GM21381 (cell line): ENCODE results near the gene UCHL1.
A peak's percentile ranks its signal among the peaks of the same experiment; 100 is the strongest.

Experiments
- ATAC-seq: cut with Tn5 transposase; IDR thresholded peaks from one replicate; pipeline ENCODE4 v1.9.1; 2021; ENCODE audit warnings: mild to moderate bottlenecking, moderate library complexity; ENCODE audit not compliant: unreplicated experiment

The UCHL1 gene

GRCh38 chr4:41256740-41257256 lies at the start of gene UCHL1:
Gene UCHL1 (plus strand): TSS chr4:41256928. CDS start chr4:41256977, 49 bp downstream.
- ATAC-seq: no peak

DNA sequence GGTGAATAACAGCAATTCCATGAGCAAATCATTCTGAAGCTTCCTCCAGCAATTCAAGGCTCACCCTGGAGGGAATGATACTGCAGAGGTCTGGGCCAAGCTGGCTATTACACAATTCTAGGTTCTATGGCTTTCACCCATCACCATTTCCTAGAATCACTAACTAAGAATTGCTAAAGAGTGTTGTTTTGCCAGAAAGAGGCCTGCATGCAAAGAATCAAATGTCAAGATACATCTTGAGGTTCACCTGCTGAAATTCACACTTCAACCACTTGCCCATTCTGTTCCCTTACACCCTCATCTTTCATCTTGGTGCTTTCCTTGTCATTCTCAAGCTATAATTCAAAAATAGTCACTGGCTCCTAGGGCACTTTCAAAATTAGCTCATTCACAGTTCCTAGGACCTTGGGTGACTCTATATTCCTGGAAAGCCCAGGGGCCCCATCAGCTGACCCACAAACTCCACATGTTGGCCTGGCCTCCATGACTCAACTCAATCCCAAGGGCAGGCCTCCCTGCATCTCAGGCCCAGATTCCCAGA lies 49.4 kb upstream of the UCHL1 start:
- no peak for ATAC-seq

DNA sequence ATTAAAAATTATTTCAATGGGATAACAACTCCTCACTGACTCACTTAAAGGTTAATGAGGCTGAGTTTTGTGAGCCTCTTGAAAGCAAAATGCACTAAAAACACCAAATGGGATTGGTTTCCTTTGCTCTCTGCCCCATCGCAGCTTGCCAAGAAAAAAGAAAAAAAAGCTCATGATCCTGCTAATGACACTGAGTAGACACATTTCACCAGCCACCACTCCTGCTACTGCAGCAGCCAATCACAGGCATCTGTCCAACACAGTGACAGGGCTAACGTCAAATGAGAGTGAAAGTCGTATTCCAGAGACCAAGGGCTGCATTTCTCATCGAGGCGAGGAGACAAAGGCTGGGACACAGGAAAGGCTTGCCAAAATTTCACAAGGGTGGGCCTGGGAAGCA lies 47.5 kb upstream of the UCHL1 start:
- ATAC-seq: no peak

- no peak for ATAC-seq
Measured at GRCh38 chr4:41209901-41210300, 46.8 kb upstream of the UCHL1 start.

DNA sequence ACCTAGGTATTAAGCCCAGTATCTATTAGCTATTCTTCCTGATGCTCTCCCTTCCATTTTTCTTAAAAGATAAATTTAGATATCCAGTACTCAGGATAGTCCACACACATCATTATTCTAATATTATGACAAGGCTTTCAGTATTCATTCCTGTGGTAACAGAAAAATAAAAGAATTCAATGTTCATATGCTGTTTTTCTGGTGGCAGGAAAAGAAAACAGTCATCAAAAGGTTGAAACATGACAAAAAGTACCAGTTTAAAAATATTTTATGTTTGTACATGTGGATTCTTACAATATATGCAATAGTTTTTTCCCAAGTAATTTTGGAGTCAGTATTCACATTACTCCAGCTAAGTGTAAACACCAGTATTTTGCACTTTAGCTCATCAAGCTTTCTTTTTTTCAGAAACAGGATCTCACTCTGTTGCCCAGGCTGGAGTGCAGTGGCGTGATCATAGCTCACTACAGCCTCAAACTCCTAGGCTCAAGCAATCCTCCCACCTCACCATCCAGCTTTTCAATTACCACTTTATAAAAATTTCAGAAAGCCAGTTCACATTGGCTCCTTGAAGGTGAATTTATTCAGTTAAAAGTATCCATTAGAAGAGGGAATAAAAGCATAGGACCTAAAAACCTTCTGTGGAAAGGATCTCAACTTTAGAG lies 44.6 kb upstream of the UCHL1 start:
- no peak for ATAC-seq

DNA sequence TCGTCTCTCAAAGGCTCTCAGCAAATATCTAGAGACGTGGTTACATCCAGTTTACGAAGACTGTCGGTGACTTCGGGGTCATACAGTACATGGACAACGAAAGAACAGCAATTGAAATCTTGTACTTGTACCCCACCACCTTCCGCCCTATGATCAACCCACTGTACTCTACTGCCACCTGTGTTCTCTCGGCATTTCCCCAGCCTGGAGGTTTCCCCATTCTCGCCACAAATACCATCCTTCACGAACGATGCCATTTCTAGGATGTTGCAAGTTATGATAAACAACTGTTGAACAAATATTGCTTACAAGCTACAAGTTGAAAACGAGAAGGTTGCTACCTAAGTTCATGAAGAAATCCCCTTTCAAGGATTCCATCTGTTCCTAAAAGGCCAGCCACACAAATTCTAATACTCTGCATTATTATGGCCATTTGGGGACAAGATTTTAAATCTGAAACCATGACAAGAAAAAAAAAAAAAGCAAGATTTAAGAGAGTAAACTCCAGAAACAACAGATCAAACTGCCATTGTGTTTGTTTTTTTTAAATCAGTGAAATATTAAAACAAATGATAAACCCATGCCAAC lies 44.0 kb upstream of the UCHL1 start:
- ATAC-seq: no peak

- ATAC-seq: no peak
Measured at GRCh38 chr4:41213625-41214135, 43.0 kb upstream of the UCHL1 start.

DNA sequence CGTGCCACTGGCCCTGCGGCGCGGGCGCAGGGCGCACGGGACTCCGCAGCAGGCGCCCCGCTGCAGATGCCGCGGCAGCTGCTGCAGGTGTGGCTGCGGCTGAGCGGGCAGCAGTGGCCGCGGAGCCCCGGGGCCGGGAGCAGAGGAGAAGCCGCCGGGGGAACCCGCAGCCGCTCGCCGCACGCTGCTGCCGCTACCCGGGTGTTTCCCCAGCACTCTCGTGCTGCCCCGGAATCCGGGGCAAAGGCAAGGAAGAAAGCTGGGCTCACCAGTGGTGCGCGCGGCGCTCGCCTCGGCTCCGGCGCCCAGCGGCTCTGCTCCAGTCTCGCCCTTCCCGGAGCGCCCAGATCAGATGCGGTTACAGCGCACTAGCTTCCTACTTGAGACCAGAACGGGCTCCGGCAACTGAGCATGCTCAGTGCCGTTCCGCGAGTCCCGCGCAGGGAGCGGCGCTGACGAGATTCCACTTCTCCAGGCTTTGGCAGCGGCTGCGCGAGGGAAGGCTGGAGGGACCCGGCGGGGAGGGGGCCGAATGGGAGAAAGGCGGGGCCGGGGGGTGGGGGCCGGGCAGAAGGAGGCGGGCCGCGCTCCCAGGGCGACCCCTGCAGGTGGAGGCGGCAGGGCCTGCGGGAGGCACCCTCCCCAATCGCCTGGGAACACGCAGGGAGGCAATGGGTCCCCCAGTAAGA lies 42.4 kb upstream of the UCHL1 start, which contains the start of gene APBB2:
TSS of gene APBB2 (minus strand) at position 407 of the 689 bp plus-strand sequence. CDS start 181,288 bp downstream, outside the sequence.
- ATAC-seq: peak; percentile 49

DNA sequence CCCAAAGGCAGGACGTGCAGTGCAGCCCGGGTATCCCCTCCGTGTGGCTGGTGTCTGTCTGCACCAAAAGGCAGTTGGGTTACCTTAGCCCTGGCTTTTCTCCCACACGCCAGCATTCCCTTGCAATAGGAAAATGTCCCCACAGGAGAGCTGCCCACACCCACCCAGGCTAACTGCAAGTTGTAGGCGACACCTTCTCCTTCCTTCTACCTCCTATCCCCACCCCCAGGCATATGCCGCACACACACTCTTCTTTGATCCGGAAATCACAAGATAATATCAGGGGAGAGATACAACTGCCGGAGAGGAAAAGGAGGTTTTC lies 41.9 kb upstream of the UCHL1 start:
- no peak for ATAC-seq

GRCh38 chr4:41215155-41215554 lies 41.6 kb upstream of the UCHL1 start:
- no peak for ATAC-seq

GRCh38 chr4:41215969-41216293 lies 40.8 kb upstream of the UCHL1 start:
- ATAC-seq: no peak

DNA sequence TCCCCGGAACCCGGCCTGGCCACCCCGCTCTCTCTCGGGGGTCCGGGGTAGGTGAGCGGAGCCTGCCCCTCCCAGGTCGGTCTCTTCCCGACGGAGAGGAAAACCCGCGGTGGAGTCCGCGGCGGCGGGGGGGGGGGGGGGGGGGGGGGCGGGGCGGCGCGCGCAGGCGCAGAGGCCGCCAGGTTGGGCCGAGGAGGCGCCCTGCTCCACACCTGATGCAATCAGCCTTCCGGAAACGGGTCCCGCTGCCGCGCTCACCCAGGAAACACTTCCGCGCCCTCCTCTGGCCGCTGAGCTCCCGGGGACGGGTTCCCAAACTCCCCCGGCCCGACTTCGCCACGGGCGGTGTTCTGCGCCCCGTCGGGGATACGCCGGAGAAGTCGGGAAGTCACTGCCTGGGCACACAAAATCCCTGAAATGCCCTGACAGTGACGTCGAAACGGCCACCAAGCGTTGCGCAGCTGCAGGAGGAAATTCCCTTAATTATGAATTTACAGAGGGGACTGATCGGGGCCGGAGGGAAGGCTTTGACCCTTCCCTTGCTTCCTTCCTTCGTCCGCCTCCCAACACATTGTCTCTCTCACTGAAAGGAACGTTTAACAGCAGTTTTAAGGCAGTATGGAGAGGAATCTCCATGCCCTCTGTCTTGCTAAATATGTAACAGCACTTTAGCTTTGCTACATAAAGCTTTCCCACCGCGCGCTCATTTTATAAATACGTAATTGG lies 40.3 kb upstream of the UCHL1 start:
- ATAC-seq: peak; percentile 51

DNA sequence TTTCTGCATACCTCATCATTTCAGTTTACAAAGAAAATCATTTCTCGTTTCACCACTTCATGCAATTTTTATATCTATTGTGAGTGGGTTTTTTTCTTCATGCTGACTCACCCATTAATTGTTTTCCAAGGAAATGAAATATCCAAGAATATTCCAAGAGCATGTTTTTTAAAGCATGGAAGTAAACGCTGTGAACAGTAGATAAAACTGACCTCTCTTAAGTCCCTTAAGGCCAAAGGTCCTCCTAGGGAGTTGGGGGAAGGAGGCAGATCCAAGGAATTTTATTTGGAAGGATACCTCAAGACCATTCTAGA lies 39.8 kb upstream of the UCHL1 start:
- no peak for ATAC-seq

- no peak for ATAC-seq
Measured at GRCh38 chr4:41217374-41217773, 39.4 kb upstream of the UCHL1 start.

- no peak for ATAC-seq
Measured at GRCh38 chr4:41218703-41219102, 38.0 kb upstream of the UCHL1 start.

DNA sequence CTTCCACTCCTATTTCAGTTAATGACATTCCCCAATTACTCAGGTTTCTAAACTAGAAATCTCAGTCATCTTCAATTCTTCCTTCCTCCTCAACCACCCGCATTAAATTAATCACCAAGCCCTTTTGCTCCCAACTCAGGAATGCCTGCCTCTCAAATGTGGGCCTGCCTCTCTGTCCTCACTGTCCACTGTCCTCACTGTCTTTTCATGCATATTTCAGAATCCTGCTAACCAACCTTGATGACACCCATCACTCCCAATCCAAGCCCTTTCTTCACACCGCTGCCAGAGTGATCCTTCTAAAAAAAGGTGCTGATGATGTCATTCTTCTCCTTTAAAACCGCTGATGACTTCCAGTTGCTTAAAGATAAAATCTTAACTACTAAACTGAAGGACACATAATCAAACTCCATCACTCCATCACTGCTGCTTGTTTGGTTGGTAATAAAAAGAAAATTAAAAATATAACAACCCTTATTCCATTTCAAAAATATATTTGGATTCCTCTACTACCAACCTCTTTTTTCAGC lies 37.2 kb upstream of the UCHL1 start:
- ATAC-seq: no peak

DNA sequence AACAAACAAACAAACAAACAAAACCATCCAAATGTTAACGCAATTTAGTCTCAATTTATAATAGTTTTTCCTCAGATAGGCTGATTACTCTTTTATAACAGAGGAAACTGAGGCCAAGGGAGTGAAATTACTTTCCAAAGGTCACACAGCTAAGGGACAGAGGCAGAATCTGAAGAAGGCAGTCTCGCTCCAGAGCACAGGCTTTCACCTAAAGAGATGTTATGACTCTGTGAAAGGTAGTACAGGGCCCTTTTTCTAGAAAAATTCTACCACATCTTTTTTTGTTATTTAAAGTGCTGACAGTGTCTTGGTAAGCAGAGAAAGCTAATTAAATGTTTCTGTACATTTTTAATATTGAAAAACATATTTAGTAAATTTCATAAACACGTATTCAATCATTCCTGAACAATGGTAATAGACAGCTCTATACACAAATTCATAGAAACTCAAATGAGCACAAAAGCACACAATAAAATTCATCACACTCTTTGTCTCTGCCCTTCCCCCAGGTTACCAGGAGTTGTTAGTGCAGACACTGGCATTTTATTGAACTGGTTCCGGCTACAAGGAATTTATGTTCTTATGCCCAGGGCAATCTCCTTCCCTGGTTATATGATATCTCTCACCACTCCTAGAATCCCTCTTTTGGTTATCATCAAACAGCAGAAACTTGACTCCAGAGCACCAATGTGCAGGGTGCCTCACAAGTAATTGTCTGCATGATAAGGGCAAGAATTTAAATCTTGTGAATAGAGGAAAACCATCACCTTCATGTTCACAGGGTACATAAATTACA lies 34.7 kb upstream of the UCHL1 start:
- no peak for ATAC-seq

DNA sequence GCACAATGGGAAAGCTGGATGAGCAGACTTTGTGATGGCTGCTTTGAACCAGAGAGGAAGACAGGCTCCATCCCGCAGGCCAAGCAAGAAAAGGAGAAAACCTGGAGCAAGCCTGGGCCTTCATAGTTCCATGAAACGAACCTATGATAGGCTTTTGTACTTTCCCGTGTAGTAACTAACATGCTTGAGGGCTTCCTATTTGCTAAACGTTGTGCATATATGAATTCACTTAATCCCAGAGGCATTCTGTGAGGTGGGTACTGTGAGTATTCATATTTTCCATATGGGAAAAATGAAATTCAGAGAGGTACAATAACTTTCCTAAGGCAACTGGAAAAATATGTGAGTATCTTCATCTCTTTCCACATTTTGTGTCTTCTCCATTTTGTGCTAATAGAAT lies 28.8 kb upstream of the UCHL1 start:
- no peak for ATAC-seq

DNA sequence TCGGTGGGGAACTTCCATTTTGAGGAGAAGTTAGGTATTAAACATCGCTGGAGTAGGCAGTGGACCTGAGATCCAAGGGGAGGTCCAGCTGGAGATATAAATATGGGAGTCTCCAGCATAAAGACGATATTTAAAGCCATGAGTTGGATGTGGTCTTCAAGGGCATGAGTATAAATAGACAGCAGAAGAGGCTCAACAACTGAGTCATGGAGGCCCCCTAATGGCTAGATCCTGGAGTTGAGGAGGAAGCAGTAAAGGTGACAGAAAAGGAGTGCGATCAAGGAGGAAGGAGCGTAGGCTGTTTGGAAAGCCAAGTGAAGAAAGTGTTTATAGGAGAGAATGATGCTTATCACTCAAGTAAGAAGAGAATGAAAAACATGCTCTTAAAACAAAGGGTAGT lies 24.3 kb upstream of the UCHL1 start:
- no peak for ATAC-seq

DNA sequence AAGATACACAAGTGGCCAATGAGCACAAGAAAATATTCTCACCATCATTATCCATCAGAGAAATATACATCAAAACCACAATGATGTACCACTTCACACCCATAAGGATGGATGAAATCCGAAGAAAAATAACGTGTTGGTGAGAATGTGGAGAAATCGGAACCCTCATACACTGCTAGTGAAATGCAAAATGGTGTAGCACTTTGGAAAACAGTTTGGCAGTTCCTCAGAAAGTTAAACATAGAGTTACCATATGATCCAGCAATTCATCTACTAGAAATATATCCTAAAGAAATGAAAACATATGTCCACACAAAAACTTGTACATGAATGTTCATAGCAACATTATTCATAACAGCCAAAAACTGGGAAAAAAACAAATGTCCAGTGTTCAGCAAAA lies 23.9 kb upstream of the UCHL1 start:
- ATAC-seq: no peak
